HepG2 (cell line): ENCODE data around the gene TMTC2. TPM values are rescaled to one million over a fixed set of nuclear protein-coding genes. Genes with fewer than 3 reads are reported as not detected.

ENCODE experiments used
- ATAC-seq: fragments of 200-7000 bp; cut with Tn5 transposase; 3 replicates; pipeline ENCODE4 v1.9.1; 2020; ENCODE audit warnings: mild to moderate bottlenecking, moderate library complexity
- BruUV-seq: library from RNA; stranded (reverse); fragments of 400-500 nt; replicated peaks from 2 replicates; lab custom pipeline; 2021; lab: Mats Ljungman, UMichigan
- CTCF ChIA-PET: fragments of 300-600 bp; formaldehyde crosslinking; extraction: SDS; loops from one replicate; lab custom pipeline; 2021; ENCODE audit warnings: low total read pairs, inconsistent platforms, low intra/inter-chr PET ratio; lab: Yijun Ruan, JAX
- POLR2A ChIA-PET: fragments of 350-600 bp; sonication (Branson Sonifier 250); formaldehyde crosslinking; loops from one replicate; lab custom pipeline; 2020; ENCODE audit warnings: antibody characterized with exemption, inconsistent platforms; lab: Yijun Ruan, JAX
- DNase-seq: peaks from one replicate; pipeline ENCODE4 v3.0.0-alpha.2; 2015; ENCODE audit warnings: low spot score
- FAIRE-seq: peaks from 3 replicates; lab custom pipeline; 2011; peaks lifted over from hg19 to GRCh38; lab: Jason Lieb, UNC
- H2AFZ ChIP-seq: one replicate; pipeline ENCODE4 v1.6.1; 2011; ENCODE audit warnings: low read length, inconsistent platforms
- H3K27ac ChIP-seq: fragments of 300-600 bp; 3 replicates; pipeline ENCODE4 v1.8.0; 2011; ENCODE audit warnings: mixed run types, mild to moderate bottlenecking, mixed read lengths, low read length, inconsistent platforms; ENCODE audit not compliant: insufficient read depth; ENCODE audit errors: extremely low read length
- H3K27me3 ChIP-seq, 2 experiments: fragments of 200-600 bp in 1 of 2; 2 replicates in 1 of 2; 3 replicates in 1 of 2; pipeline versions ENCODE4 v1.6.0 to v1.8.0; 2011; ENCODE audit warnings: low read length in 2 of 2, mild to moderate bottlenecking in 2 of 2, moderate library complexity in 2 of 2, inconsistent platforms in 1 of 2; ENCODE audit not compliant: insufficient read depth in 2 of 2, control insufficient read depth in 1 of 2
- H3K36me3 ChIP-seq, 2 experiments: fragments of 200-600 bp in 1 of 2; replicated peaks in 1 of 2; 2 replicates in 1 of 2; 3 replicates in 1 of 2; pipeline versions ENCODE4 v1.5.1 to v1.8.0; 2011; ENCODE audit warnings: low read length in 2 of 2, inconsistent platforms in 1 of 2; ENCODE audit not compliant: insufficient read depth in 2 of 2, control insufficient read depth in 1 of 2
- H3K4me1 ChIP-seq: 2 replicates; pipeline ENCODE4 v1.5.1; 2012; ENCODE audit warnings: low read length, inconsistent platforms; ENCODE audit not compliant: insufficient read depth
- H3K4me2 ChIP-seq: 2 replicates; pipeline ENCODE4 v1.6.0; 2011; ENCODE audit warnings: low read depth, low read length, inconsistent platforms
- H3K4me3 ChIP-seq, 3 experiments: fragments of 200-600 bp in 1 of 3; sonication (generic), shearing (Covaris generic) in 1 of 3; replicated peaks in 1 of 3; 2 replicates each; pipeline ENCODE4 v1.5.1; 2011 to 2016; ENCODE audit warnings: low read length in 3 of 3, inconsistent platforms in 2 of 3, low read depth in 2 of 3, mild to moderate bottlenecking in 2 of 3, control low read depth in 1 of 3, mixed read lengths in 1 of 3; ENCODE audit not compliant: insufficient read depth in 1 of 3
- H3K79me2 ChIP-seq: one replicate; pipeline ENCODE4 v1.6.1; 2011; ENCODE audit warnings: low read length, inconsistent platforms; ENCODE audit not compliant: insufficient read depth
- H3K9ac ChIP-seq: 2 replicates; pipeline ENCODE4 v1.6.0; 2011; ENCODE audit warnings: mild to moderate bottlenecking, low read depth, low read length, inconsistent platforms; ENCODE audit not compliant: insufficient read depth
- H3K9me3 ChIP-seq: 2 replicates; pipeline ENCODE4 v1.5.1; 2012; ENCODE audit warnings: mild to moderate bottlenecking, low read length
- H4K20me1 ChIP-seq: 2 replicates; pipeline ENCODE4 v1.6.0; 2011; ENCODE audit warnings: inconsistent platforms, mild to moderate bottlenecking, low read length, moderate library complexity; ENCODE audit not compliant: insufficient read depth
- AGO1 ChIP-seq: fragments of 200-400 bp; formaldehyde crosslinking; IDR thresholded peaks from 2 replicates; pipeline ENCODE4 v1.6.1; 2017; ENCODE audit warnings: mild to moderate bottlenecking, low read depth, low read length, moderate library complexity; ENCODE audit not compliant: poor library complexity, severe bottlenecking
- ARID5B ChIP-seq: IDR thresholded peaks from 2 replicates; pipeline ENCODE4 v1.4.0; 2020; ENCODE audit warnings: mild to moderate bottlenecking, missing genetic modification reagents
- ARNT ChIP-seq: fragments of 450-650 bp; IDR thresholded peaks from 2 replicates; pipeline ENCODE4 v1.6.1; 2017
- BHLHE40 ChIP-seq: IDR thresholded peaks from 2 replicates; pipeline ENCODE4 v1.6.1; 2011; ENCODE audit warnings: low read length, improper control_type of control experiment
- CC2D1A ChIP-seq: sonication (generic); formaldehyde crosslinking; IDR thresholded peaks from 2 replicates; pipeline ENCODE4 v1.8.1; 2023; ENCODE audit warnings: mild to moderate bottlenecking, missing genetic modification reagents
- CCDC6 ChIP-seq: sonication (generic); formaldehyde crosslinking; IDR thresholded peaks from 2 replicates; pipeline ENCODE4 v1.8.1; 2022; ENCODE audit warnings: mild to moderate bottlenecking, missing genetic modification reagents, moderate library complexity
- DR1 ChIP-seq: sonication (generic); formaldehyde crosslinking; IDR thresholded peaks from 2 replicates; pipeline ENCODE4 v1.8.0; 2021; ENCODE audit warnings: mild to moderate bottlenecking, missing genetic modification reagents, inconsistent platforms
- POGK ChIP-seq: sonication (generic); formaldehyde crosslinking; conservative IDR thresholded peaks from 2 replicates; pipeline ENCODE4 v1.8.0; 2022; ENCODE audit warnings: mild to moderate bottlenecking, moderate library complexity, missing genetic modification reagents
- TEAD3 ChIP-seq: optimal IDR thresholded peaks from 2 replicates; pipeline ENCODE3; 2016; ENCODE audit warnings: borderline replicate concordance
- ZNF549 ChIP-seq: sonication (generic); formaldehyde crosslinking; IDR thresholded peaks from 2 replicates; pipeline ENCODE4 v1.5.0; 2020; ENCODE audit warnings: missing genetic modification reagents
- ZSCAN20 ChIP-seq: sonication (generic); formaldehyde crosslinking; IDR thresholded peaks from 2 replicates; pipeline ENCODE4 v1.4.0; 2020; ENCODE audit warnings: missing genetic modification reagents, mild to moderate bottlenecking, borderline replicate concordance
- ZUFSP ChIP-seq: sonication (generic); formaldehyde crosslinking; IDR thresholded peaks from 2 replicates; pipeline ENCODE4 v1.9.0; 2021; ENCODE audit warnings: missing genetic modification reagents, mild to moderate bottlenecking, borderline replicate concordance
- WGBS: methylation state at CpG from one replicate; pipeline ENCODE4 v1.1.6; 2017; ENCODE audit warnings: low lambda C conversion rate; 5-methylcytosine and 5-hydroxymethylcytosine counted together
- in situ Hi-C: cut with HindIII; loops from 2 replicates; pipeline ENCODE4 v1.10.0; 2017; ENCODE audit warnings: low pct_unique_long_range_greater_than_20kb; ENCODE audit not compliant: extremely low pct_ligation_motif_present
- intact Hi-C: fragments of 100-400 bp; cut with micrococcal nuclease; formaldehyde crosslinking; loops from one replicate; pipeline ENCODE4 v1.10.0; 2022; ENCODE audit not compliant: unreplicated experiment
- polyA plus RNA-seq, 8 experiments: library from polyadenylated mRNA; depleted of rRNA in 3 of 8; stranded (reverse) in 7 of 8; unstranded in 1 of 8; fragments of >200 nt; fragmentation: Illumina TruSeq in 4 of 8; extraction: Trizol in 4 of 8; gene quantifications; 2 replicates each; pipeline versions ENCODE4 v1.2.1 to v1.2.3, GENCODE V29; 2011 to 2016; ENCODE audit warnings: low read depth in 4 of 8, missing spikeins in 1 of 8, mixed read lengths in 1 of 8; ENCODE audit not compliant: insufficient read depth in 1 of 8
- total RNA-seq, 5 experiments: library from RNA; depleted of rRNA; stranded (reverse); fragments of >200 nt; fragmentation: Illumina TruSeq; extraction: Trizol; gene quantifications; 2 replicates each; pipeline ENCODE4 v1.2.3, GENCODE V29; 2016; ENCODE audit warnings: low read depth in 1 of 5

TMTC2 gene
- total and polyA plus RNA-seq, 2 of the 13 experiments (the other 11 are each of a cell fraction or from before 2014, with no cell fraction given) = 0.55 to 0.63 TPM

- no peak overlapping the region for H3K4me2 ChIP-seq
- ATAC-seq (no peak), DNase-seq (no peak), FAIRE-seq (no peak)
- WGBS = 25% methylated on average over 1 of the region's 1 CpG
- in situ Hi-C loops (no loop called here), intact Hi-C loops (no loop called here)
- no TSS peak for BruUV-seq
- H3K27ac ChIP-seq = no peak overlapping the region
- H3K36me3 ChIP-seq = no peaks in the 10 kb centered on the region
- no peak overlapping the region for H3K9ac ChIP-seq
- H4K20me1 ChIP-seq = no peaks in the 10 kb centered on the region
- no peaks in the 10 kb centered on the region for H3K9me3 ChIP-seq
- ChIA-PET CTCF (no interaction called here), POLR2A (no interaction called here)
- no peak for TF ChIP-seq ZNF549 (CRISPR knock-in tag)
- TF ChIP-seq CC2D1A = no peak
- no peak for TF ChIP-seq ZUFSP (CRISPR knock-in tag)
- TF ChIP-seq DR1 = no peak
- TF ChIP-seq POGK = no peak
- TF ChIP-seq ARID5B (CRISPR knock-in tag) = no peak
- no peak for TF ChIP-seq ZSCAN20 (CRISPR knock-in tag)
- no peak for TF ChIP-seq BHLHE40
- TF ChIP-seq AGO1 = no peak
- TF ChIP-seq TEAD3 (CRISPR knock-in tag) = no peak
- no peak for TF ChIP-seq CCDC6 (CRISPR knock-in tag)
- no peak for TF ChIP-seq ARNT
- H2AFZ ChIP-seq = no peak overlapping the region
- H3K4me1 ChIP-seq = no peaks in the 10 kb centered on the region
- H3K79me2 ChIP-seq = no peaks in the 10 kb centered on the region
- H3K27me3 ChIP-seq = no peaks in the 10 kb centered on the region
- H3K4me3 ChIP-seq = no peak overlapping the region
Observed at GRCh38 chr12:82721726-82722125, 35.0 kb downstream of the TMTC2 start.
